HL-60/S4 treated with phorbol 12-myristate 13-acetate at 8.2 ng/mL for 4 days and 3 days (cell line): ENCODE measurements around the gene PODXL2.
"Not testable (repeated sequence)": the region's sequence is repeated elsewhere in the genome, so short reads cannot be mapped to it uniquely, and the experiment has no call there.

Experiments
- in situ Hi-C: fragments of 300-500 bp; cut with MboI; formaldehyde crosslinking; loops from 2 replicates; pipeline ENCODE4 v1.15.0; 2022; ENCODE audit warnings: low sequenced_read_pairs

PODXL2 gene

GRCh38 chr3:127688416-127689265 is 59.7 kb downstream of the PODXL2 start:
- in situ Hi-C loops = no loop called here

- in situ Hi-C loops = no loop called here
Measured at GRCh38 chr3:127689266-127689860, 60.4 kb downstream of the PODXL2 start.

- in situ Hi-C loops = no loop called here
Measured at GRCh38 chr3:127690106-127690505, 61.1 kb downstream of the PODXL2 start.

DNA sequence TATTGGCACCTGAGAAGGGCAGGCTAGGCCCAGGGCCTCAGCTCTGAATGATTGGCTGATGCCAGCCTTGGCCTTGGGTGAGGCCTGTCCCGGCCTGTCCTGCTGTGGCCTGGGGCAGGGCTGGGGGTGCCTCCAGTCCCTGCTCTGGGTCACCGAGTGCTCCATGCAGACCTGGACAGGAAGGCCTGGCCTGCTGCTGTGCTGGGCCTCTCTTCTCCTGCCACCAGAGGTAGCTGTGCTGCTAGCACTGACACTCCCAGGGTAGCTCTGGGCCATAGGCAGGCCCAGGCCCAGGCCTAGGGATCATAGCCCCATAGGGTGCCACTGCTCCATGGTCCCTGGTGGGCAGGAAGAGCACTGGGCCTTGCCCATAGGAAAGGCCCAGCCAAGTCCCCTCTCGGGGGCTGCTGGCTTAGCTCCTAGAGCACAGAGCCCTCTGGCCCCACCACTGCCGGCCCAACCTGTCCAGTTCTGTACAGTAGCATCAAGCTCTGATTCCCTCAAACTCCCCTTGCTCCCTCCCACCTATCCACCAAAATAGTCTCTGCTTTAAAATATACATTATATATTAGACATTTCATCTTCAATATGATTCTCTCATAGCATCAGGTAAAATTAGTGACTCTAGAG is 62.0 kb downstream of the PODXL2 start:
- in situ Hi-C loops = no loop called here

- in situ Hi-C loops = no loop called here
Measured at GRCh38 chr3:127691489-127691888, 62.5 kb downstream of the PODXL2 start.

DNA sequence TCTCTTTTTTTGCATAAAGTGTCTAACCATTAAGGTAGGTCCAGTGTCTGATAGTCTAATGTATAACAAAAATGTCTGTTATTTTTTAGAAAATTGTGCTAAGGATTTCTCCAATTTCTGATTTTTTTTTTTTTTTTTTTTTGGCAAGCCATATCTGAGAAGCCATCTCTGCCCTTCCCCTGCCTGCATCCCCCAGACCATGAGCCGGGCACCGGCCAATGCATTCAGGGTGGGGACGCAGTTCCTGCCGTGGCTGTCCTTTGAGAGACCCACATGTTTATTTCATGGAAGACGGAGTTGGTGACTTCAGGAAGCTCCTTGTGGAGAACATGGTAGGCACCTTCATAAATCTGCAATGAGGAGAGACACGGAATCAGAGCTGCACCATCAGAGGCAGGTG is 63.0 kb downstream of the PODXL2 start:
- in situ Hi-C loops = no loop called here

- in situ Hi-C loops = no loop called here
Measured at GRCh38 chr3:127692501-127693335, 63.7 kb downstream of the PODXL2 start.

- in situ Hi-C loops = no loop called here
Measured at GRCh38 chr3:127693336-127693843, 64.4 kb downstream of the PODXL2 start.

DNA sequence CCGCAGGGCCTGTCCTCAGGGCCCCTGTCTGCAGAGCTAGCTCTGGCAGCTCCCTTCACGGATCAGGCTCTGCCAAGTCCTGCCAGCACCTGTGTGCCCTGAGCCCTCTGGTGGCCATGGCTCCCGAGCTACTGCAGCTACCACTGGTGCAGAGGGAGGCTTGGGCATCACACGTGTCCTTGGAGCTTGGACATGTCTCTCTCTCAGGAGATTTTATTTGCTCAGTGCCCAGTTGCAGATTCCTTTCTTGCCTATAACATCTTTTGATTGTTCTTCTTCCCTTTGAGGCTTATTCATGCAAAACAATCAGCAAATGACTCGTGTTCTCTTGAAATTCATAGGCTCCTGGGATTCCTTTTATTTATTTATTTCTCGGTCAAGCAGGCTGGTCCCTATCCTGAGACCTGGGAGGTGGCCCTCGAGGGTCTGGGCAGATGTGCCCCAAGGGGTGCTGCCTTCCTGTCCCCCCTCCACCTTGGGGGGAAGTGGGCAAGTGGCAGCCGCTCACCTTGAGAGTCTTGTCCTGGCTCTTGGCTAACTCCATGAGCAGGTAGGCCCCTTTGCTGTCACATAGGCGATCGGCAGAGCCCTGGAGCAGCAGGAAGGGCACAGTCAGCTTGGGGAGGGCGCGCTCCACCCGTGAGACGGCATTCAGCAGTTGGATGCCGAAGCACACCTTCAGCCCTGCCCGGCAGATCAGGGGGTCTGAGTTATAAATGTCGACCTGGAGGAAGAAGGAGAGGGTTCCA is 65.7 kb downstream of the PODXL2 start:
- in situ Hi-C loops = no loop called here

DNA sequence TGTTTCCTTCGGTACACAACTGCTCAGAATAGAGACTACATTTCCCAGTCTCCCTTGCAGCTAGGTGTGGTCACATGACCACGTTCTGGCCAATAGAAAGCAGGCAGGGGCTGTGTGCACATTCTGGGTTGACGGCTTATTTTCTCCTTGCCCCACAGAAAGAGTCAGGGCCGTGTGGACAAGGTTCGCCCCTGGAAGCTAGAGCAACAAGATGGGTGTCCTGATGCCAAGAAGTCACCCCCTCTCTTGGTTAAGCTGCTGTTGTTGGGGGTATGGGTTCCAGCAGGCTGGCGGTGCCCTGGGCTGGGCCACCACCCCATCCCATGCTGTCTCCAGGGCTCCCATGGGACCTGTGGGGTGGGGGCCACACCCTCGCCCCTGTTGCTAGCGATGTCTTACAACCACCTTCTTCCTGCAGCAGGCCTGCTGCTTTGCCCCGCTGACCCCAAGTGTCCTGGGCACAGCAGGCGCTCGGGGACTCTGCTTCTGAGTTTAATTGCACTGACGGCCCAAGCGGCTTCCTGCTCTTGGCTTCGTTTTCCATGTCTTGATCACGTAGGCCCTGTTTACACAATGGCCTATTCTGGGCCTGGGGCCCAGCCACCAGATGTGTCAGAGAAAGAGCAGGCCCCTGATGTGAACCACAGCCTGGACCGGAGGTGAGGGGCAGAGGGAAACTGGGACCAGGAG is 68.7 kb downstream of the PODXL2 start:
- in situ Hi-C loops = no loop called here

DNA sequence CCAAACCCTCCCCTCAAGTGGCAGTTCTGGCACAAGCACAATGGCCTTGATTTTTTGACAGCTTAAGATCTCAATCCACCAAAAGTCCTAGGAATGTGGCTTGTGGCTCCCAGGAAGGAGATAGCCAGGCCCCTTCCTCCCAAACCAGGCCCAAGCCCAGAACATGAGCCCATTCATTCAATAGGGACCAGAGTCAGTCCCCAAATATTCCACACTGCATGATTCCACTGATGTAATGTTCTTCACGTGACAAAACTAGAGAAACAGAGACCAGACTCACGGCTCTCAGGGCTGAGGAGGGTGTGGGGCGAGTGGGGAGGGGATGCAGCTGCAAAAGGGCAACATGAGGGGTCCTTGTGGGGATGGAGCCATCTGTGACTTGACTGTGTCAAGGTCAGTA is 69.3 kb downstream of the PODXL2 start:
- in situ Hi-C loops = no loop called here

- in situ Hi-C loops = no loop called here
Measured at GRCh38 chr3:127698691-127699415, 69.9 kb downstream of the PODXL2 start.

- in situ Hi-C loops = no loop called here
Measured at GRCh38 chr3:127699416-127700300, 70.7 kb downstream of the PODXL2 start.

DNA sequence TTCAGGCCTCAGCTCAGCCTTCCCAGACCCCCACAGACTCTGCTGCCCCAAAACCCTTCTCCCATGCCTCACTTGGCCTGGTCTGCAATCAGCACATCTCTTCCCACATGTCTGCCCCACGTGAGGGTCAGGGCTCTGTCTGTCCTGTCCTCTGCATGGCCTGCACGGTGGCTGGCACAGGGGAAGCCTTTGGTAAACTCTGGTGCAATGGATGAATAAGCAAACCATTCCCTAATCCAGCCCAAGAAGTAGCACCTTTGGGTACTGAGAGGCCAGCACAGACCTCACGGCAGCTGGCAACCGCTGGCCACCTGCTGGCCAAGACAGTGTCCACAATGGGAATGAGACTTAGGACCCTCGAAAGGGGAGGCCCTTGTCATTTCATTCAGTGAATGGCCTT is 71.4 kb downstream of the PODXL2 start:
- in situ Hi-C loops = no loop called here

DNA sequence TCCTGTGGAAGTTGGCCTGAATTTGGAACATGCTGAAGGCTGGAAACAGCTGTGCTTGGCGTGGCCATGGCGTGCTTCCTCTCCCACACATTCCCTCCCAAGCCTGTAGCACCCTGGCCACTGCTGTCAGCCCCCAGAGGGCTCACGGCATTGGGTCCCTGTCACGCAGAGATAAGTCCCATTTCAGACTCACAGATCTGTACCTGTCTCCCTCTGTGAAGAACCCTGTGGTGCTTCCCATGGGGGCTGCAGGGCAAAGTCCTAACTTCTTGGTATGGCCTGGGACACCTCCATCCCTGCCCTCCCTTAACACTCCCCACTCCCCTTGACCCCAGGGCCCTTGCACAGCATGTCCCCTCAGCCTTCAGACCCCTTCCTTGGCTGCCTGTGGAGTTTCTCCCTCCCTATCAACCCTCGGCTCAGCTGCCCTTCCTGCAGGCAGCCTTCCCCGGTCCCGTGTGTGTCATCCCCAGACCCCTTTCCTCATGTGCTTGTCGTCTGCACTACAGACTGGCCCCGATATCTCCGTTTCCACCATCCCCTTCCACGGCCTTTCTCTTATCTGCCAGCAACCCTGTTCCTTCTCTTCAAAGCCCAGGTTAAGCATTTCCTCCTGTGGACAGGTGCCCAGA is 72.4 kb downstream of the PODXL2 start:
- in situ Hi-C loops = no loop called here

GRCh38 chr3:127702151-127702578 is 73.2 kb downstream of the PODXL2 start:
- in situ Hi-C loops = no loop called here

GRCh38 chr3:127704840-127705239 is 75.9 kb downstream of the PODXL2 start:
- in situ Hi-C loops = not testable (repeated sequence)
